ENCODE results near the gene GULP1. TPM values are rescaled to one million over a fixed set of nuclear protein-coding genes. Genes with fewer than 3 reads are reported as not detected.
A peak's percentile ranks its signal among the peaks of the same experiment; 100 is the strongest.

The GULP1 gene, protein sequence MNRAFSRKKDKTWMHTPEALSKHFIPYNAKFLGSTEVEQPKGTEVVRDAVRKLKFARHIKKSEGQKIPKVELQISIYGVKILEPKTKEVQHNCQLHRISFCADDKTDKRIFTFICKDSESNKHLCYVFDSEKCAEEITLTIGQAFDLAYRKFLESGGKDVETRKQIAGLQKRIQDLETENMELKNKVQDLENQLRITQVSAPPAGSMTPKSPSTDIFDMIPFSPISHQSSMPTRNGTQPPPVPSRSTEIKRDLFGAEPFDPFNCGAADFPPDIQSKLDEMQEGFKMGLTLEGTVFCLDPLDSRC
- 10 to 100 TPM; 27.1 to 49.0 (median 36.8) TPM for total RNA-seq

DNA sequence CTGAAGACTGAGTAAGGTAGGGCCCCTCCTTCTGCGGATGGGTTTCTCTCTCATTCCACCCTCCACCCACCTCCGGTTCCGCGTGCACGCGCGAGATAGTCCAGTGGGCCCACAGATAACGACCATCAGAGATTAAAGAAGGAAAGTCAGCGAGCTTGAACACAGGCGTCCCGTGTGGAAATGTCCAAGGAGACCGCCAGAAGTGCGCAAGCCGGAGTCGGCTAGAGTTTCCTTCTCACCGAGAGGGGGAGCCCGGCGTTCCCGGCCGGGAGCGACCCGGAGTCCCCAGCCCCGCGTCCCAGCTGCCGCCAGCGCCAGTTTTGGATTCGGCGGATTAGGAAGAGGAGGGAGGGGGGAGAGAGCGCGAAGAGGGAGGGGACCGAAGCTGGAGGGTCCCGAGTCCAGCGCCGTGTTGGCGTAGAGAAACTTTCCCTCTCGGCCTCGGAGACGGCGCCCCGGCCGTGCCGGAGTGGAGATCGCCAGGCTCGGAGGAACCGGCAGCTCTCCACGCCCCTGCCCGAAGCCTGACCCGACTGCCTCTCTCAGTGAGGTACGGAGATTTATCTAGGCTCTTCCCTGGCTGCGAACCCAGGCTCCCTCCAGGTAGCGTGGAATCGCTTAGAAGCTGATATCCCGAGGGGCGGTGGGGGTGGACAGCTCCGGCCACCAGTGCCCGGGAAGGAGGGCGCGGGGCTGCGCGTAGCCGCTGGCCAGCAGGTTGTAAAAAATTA lies at the start of gene GULP1:
TSS of gene GULP1 (plus strand) at position 258 of the 731 bp plus-strand sequence. CDS start 185,829 bp downstream, outside the sequence.
- TF ChIP-seq, protein P1, sequence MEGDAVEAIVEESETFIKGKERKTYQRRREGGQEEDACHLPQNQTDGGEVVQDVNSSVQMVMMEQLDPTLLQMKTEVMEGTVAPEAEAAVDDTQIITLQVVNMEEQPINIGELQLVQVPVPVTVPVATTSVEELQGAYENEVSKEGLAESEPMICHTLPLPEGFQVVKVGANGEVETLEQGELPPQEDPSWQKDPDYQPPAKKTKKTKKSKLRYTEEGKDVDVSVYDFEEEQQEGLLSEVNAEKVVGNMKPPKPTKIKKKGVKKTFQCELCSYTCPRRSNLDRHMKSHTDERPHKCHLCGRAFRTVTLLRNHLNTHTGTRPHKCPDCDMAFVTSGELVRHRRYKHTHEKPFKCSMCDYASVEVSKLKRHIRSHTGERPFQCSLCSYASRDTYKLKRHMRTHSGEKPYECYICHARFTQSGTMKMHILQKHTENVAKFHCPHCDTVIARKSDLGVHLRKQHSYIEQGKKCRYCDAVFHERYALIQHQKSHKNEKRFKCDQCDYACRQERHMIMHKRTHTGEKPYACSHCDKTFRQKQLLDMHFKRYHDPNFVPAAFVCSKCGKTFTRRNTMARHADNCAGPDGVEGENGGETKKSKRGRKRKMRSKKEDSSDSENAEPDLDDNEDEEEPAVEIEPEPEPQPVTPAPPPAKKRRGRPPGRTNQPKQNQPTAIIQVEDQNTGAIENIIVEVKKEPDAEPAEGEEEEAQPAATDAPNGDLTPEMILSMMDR (IDR thresholded peaks at IDR 0.05), result peak; percentile 39 to 78 (median 53)
- TF ChIP-seq EP300 (IDR thresholded peaks at IDR 0.05), result no peak
- no peak for TF ChIP-seq POLR2A (IDR thresholded peaks at IDR 0.05; ENCODE audit: low read depth)
- TF ChIP-seq POLR2AphosphoS5 (IDR thresholded peaks at IDR 0.05), result peak; percentile 25 to 40
- Histone ChIP-seq H3K4me3 (peak within 1 kb of the TSS; percentile 74 to 86 (median 76)), H3K27me3 (no peaks in the 10 kb centered on the region), H3K27ac (replicated peaks in 1 of 4) (peak within 1 kb of the TSS; percentile 94 to 96 (median 95)), H3K36me3 (no peaks in the 10 kb centered on the region), H3K4me1 (peaks cover 5 to 41% (median 37%) of the 10 kb centered on the region in 4 donors), H3K9me3 (no peaks in the 10 kb centered on the region)
- intact Hi-C loops (cut with DNase I), result loop anchor here (2.0 to 10.0 kb wide), 3 partner anchors 77 to 683 kb away; partner anchors contain the start of gene COL3A1
- no peak for DNase-seq (ENCODE audit: extremely low spot score)
- 0% methylated on average over 15 of the region's 61 CpGs for WGBS

DNA sequence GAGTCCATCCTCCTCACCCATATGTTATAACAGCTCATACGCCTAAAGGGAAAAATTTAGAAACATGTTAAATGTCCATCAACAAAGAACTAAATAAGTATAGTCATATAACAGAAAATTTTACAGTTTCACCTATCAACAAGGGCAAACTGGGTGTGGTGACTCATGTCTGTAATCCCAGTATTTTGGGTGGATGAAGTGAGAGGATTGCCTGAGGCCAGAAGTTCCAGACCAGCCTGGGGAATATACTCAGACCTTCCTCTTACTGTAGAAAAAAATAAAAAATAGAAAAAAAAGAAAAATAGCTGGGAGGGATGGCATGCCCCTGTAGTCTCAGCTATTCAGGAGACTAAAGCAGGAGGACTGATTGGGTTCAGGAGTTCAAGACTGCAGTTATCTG lies 48.3 kb upstream of the GULP1 start:
- DNase-seq (ENCODE audit: extremely low spot score), result no peak
- no peaks in the 10 kb centered on the region for H3K36me3 ChIP-seq
- H3K27me3 ChIP-seq, result no peaks in the 10 kb centered on the region
- intact Hi-C loops (cut with DNase I), result no loop called here
- peaks cover 0 to 3% (median 1%) of the 10 kb centered on the region in 4 donors for H3K9me3 ChIP-seq
- 83% methylated on average over 1 of the region's 1 CpG for WGBS
- TF ChIP-seq, protein P1 (IDR thresholded peaks at IDR 0.05), result no peak
- TF ChIP-seq POLR2AphosphoS5 (IDR thresholded peaks at IDR 0.05), result no peak
- no peak for TF ChIP-seq POLR2A (IDR thresholded peaks at IDR 0.05; ENCODE audit: low read depth)
- TF ChIP-seq EP300 (IDR thresholded peaks at IDR 0.05), result no peak
- no peak overlapping the region for H3K27ac ChIP-seq (replicated peaks in 1 of 4)
- no peaks in the 10 kb centered on the region for H3K4me1 ChIP-seq
- no peak overlapping the region for H3K4me3 ChIP-seq

DNA sequence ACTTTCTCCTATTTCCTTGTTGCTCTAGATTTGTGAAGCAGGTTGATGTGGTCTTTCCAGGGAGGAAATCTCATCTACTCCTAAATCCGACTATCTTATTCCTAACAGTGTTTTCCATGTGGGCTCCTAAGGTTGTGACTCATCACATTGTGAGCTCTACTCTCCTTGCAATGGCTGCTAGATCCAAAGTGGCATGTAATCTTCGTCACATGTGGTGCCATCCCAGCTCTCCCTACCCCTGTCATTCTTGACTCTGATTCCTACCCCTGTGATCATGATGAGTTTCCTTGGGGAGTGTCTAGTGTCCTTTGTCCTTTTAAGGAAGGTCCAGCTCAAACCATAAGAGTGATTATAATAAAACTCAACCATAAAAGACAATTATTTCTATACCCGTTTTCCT lies 47.3 kb upstream of the GULP1 start:
- no peaks in the 10 kb centered on the region for H3K9me3 ChIP-seq
- DNase-seq (ENCODE audit: extremely low spot score), result no peak
- H3K4me1 ChIP-seq, result no peaks in the 10 kb centered on the region
- no peak for TF ChIP-seq POLR2A (IDR thresholded peaks at IDR 0.05; ENCODE audit: low read depth)
- no peak for TF ChIP-seq POLR2AphosphoS5 (IDR thresholded peaks at IDR 0.05)
- TF ChIP-seq EP300 (IDR thresholded peaks at IDR 0.05), result no peak
- TF ChIP-seq, protein P1 (IDR thresholded peaks at IDR 0.05), result no peak
- no peak overlapping the region for H3K27ac ChIP-seq (replicated peaks in 1 of 4)
- H3K36me3 ChIP-seq, result no peaks in the 10 kb centered on the region
- intact Hi-C loops (cut with DNase I), result no loop called here
- H3K4me3 ChIP-seq, result no peak overlapping the region
- 88% methylated on average over 3 of the region's 3 CpGs for WGBS
- no peaks in the 10 kb centered on the region for H3K27me3 ChIP-seq

DNA sequence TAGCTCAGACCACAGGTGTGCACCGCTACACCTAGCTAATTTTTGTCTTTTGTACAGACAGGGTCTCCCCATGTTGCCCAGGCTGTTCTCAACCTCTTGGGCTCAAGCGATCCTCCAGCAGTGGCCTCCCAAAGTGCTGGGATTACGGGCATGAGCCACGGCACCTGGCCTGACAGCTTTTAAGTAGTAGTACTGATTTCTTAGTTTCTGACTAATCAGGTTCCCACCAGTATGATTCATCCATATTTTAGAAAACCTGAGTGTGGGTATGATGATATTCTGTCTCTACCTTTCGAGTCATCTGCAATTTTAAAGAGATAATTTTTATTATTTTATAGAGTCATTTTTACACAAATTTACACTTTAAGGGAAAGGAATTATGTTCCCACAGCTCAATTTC lies 46.4 kb upstream of the GULP1 start:
- TF ChIP-seq, protein P1 (IDR thresholded peaks at IDR 0.05), result no peak
- TF ChIP-seq POLR2A (IDR thresholded peaks at IDR 0.05; ENCODE audit: low read depth) (no peak), POLR2AphosphoS5 (IDR thresholded peaks at IDR 0.05) (no peak), EP300 (IDR thresholded peaks at IDR 0.05) (no peak)
- Histone ChIP-seq H3K36me3 (no peaks in the 10 kb centered on the region), H3K4me3 (no peak overlapping the region), H3K9me3 (no peaks in the 10 kb centered on the region), H3K27ac (replicated peaks in 1 of 4) (no peak overlapping the region), H3K27me3 (no peaks in the 10 kb centered on the region), H3K4me1 (no peaks in the 10 kb centered on the region)
- 93% methylated on average over 5 of the region's 5 CpGs for WGBS
- intact Hi-C loops (cut with DNase I), result no loop called here
- no peak for DNase-seq (ENCODE audit: extremely low spot score)
